K562 (cell line): ENCODE results near the gene RAD51D. TPM values are rescaled to one million over a fixed set of nuclear protein-coding genes. Genes with fewer than 3 reads are reported as not detected.

Experiments used
- ATAC-seq: fragments of 200-7000 bp; cut with Tn5 transposase; 3 replicates; pipeline ENCODE4 v1.9.1; 2020; ENCODE audit warnings: moderate library complexity
- BruUV-seq: library from RNA; stranded (reverse); fragments of 400-500 nt; replicated peaks from 2 replicates; lab custom pipeline; 2021; lab: Mats Ljungman, UMichigan
- CTCF ChIA-PET: fragments of 300-600 bp; formaldehyde crosslinking; extraction: SDS; loops from one replicate; lab custom pipeline; 2021; ENCODE audit warnings: low intra/inter-chr PET ratio; lab: Yijun Ruan, JAX
- POLR2A ChIA-PET: fragments of 300-600, 350-650 bp; sonication (Branson Sonifier 250); formaldehyde crosslinking; extraction: SDS; loops from one replicate; lab custom pipeline; 2021; ENCODE audit warnings: antibody characterized with exemption, inconsistent platforms; lab: Yijun Ruan, JAX
- DNase-seq, 4 experiments: peaks; one replicate each; pipeline versions ENCODE4 v3.0.0 to v3.0.0-alpha.2; 2011 to 2018; ENCODE audit warnings: low spot score in 3 of 4, mixed read lengths in 3 of 4; ENCODE audit errors: extremely low read depth in 1 of 4
- FAIRE-seq: peaks from 2 replicates; lab custom pipeline; 2011; peaks lifted over from hg19 to GRCh38; lab: Jason Lieb, UNC
- H2AFZ ChIP-seq: 2 replicates; pipeline ENCODE4 v1.6.0; 2011; ENCODE audit warnings: low read depth, low read length, control low read depth, inconsistent platforms
- H3K27ac ChIP-seq: fragments of 200-600 bp; 3 replicates; pipeline ENCODE4 v1.8.0; 2011; ENCODE audit warnings: low read depth, mild to moderate bottlenecking, control low read depth, inconsistent platforms, low read length, moderate library complexity, mixed read lengths; ENCODE audit errors: extremely low read depth
- H3K27me3 ChIP-seq, 2 experiments: fragments of 300-600 bp in 1 of 2; 2 replicates in 1 of 2; 3 replicates in 1 of 2; pipeline versions ENCODE4 v1.6.0 to v1.8.0; 2011; ENCODE audit warnings: inconsistent platforms in 2 of 2, low read length in 2 of 2, mild to moderate bottlenecking in 1 of 2, mixed read lengths in 1 of 2, moderate library complexity in 1 of 2; ENCODE audit not compliant: control insufficient read depth in 2 of 2, insufficient read depth in 2 of 2
- H3K36me3 ChIP-seq: fragments of 300-600 bp; 3 replicates; pipeline ENCODE4 v1.8.0; 2011; ENCODE audit warnings: mild to moderate bottlenecking, low read length, inconsistent platforms; ENCODE audit not compliant: control insufficient read depth, insufficient read depth
- H3K4me1 ChIP-seq, 2 experiments: fragments of 200-600 bp in 1 of 2; replicated peaks in 1 of 2; 2 replicates in 1 of 2; 3 replicates in 1 of 2; pipeline versions ENCODE4 v1.5.1 to v1.8.0; 2011; ENCODE audit warnings: inconsistent platforms in 2 of 2, low read length in 2 of 2, mild to moderate bottlenecking in 1 of 2, mixed read lengths in 1 of 2, moderate library complexity in 1 of 2; ENCODE audit not compliant: control insufficient read depth in 2 of 2, insufficient read depth in 2 of 2
- H3K4me2 ChIP-seq: 2 replicates; pipeline ENCODE4 v1.6.1; 2011; ENCODE audit warnings: low read length, control low read depth, inconsistent platforms, mixed read lengths; ENCODE audit not compliant: insufficient read depth
- H3K4me3 ChIP-seq: fragments of 200-600 bp; sonication (generic), shearing (Covaris generic); 2 replicates; pipeline ENCODE4 v1.5.1; 2016; ENCODE audit warnings: control low read depth, inconsistent platforms
- H3K79me2 ChIP-seq: fragments of 200-600 bp; 3 replicates; pipeline ENCODE4 v1.8.0; 2011; ENCODE audit warnings: low read length, inconsistent platforms; ENCODE audit not compliant: control insufficient read depth, insufficient read depth
- H3K9ac ChIP-seq, 2 experiments: 2 replicates each; pipeline versions ENCODE4 v1.6.0 to v1.6.1; 2011; ENCODE audit warnings: low read depth in 2 of 2, low read length in 2 of 2, control low read depth in 1 of 2, inconsistent platforms in 1 of 2, mild to moderate bottlenecking in 1 of 2, mixed read lengths in 1 of 2; ENCODE audit not compliant: insufficient read depth in 1 of 2
- H3K9me1 ChIP-seq: one replicate; pipeline ENCODE4 v1.6.0; 2011; ENCODE audit warnings: inconsistent platforms, mild to moderate bottlenecking, low read length, moderate library complexity; ENCODE audit not compliant: control insufficient read depth, insufficient read depth
- H3K9me3 ChIP-seq: replicated peaks from 2 replicates; pipeline ENCODE4 v1.5.1; 2011; ENCODE audit warnings: low read depth, low read length, inconsistent platforms; ENCODE audit not compliant: control insufficient read depth, insufficient read depth
- H4K20me1 ChIP-seq: replicated peaks from 2 replicates; pipeline ENCODE4 v1.6.1; 2011; ENCODE audit warnings: low read length, inconsistent platforms, mixed read lengths; ENCODE audit not compliant: control insufficient read depth, insufficient read depth
- CAMTA2 ChIP-seq: fragments of 250-450 bp; sonication (Bioruptor Pico); conservative IDR thresholded peaks from 2 replicates; pipeline ENCODE4 v1.5.1; 2022
- CEBPG ChIP-seq, 3 experiments: fragments of 200-800 bp in 1 of 3; sonication (Bioruptor generic) in 1 of 3; sonication (generic) in 1 of 3; formaldehyde crosslinking in 1 of 3; IDR thresholded peaks in 2 of 3; conservative IDR thresholded peaks in 1 of 3; 2 replicates each; pipeline versions ENCODE4 v1.6.1 to v1.8.0; 2016 to 2022; ENCODE audit warnings: missing compliant biosample characterization in 2 of 3, missing genetic modification characterization in 2 of 3, mild to moderate bottlenecking in 1 of 3, missing genetic modification reagents in 1 of 3
- FOXP1 ChIP-seq: sonication (generic); formaldehyde crosslinking; IDR thresholded peaks from 2 replicates; pipeline ENCODE4 v1.8.0; 2022; ENCODE audit warnings: mild to moderate bottlenecking, missing genetic modification reagents
- KAT2B ChIP-seq: IDR thresholded peaks from one replicate; pipeline ENCODE4 v1.6.1; 2012; ENCODE audit warnings: low read depth, mild to moderate bottlenecking, control low read depth, inconsistent platforms, low read length, moderate library complexity
- MCM5 ChIP-seq: fragments of 450-650 bp; IDR thresholded peaks from 2 replicates; pipeline ENCODE4 v1.6.1; 2016; ENCODE audit warnings: low read depth
- MECOM ChIP-seq: fragments of 250-450 bp; sonication (Bioruptor Pico); IDR thresholded peaks from 2 replicates; pipeline ENCODE4 v1.8.0; 2022; ENCODE audit warnings: inconsistent platforms
- NFXL1 ChIP-seq: fragments of 450-650 bp; formaldehyde crosslinking; IDR thresholded peaks from 2 replicates; pipeline ENCODE4 v1.4.0; 2021; ENCODE audit warnings: mild to moderate bottlenecking
- PCBP1 ChIP-seq: fragments of 200-400 bp; formaldehyde crosslinking; IDR thresholded peaks from 2 replicates; pipeline ENCODE4 v1.6.1; 2018; ENCODE audit warnings: mild to moderate bottlenecking, low read depth, low read length; ENCODE audit not compliant: poor library complexity, severe bottlenecking
- PHF20 ChIP-seq: fragments of 450-650 bp; IDR thresholded peaks from 2 replicates; pipeline ENCODE4 v1.6.1; 2018; ENCODE audit not compliant: partially characterized antibody
- POLR2AphosphoS5 ChIP-seq: IDR thresholded peaks from 2 replicates; pipeline ENCODE4 v1.6.1; 2011; ENCODE audit warnings: mild to moderate bottlenecking, low read depth, low read length, moderate library complexity; ENCODE audit not compliant: control insufficient read depth, insufficient read depth
- RFX7 ChIP-seq: fragments of 250-450 bp; sonication (Bioruptor Pico); IDR thresholded peaks from 2 replicates; pipeline ENCODE4 v1.5.1; 2021; ENCODE audit warnings: mild to moderate bottlenecking
- SUPT5H ChIP-seq: fragments of 450-650 bp; IDR thresholded peaks from 2 replicates; pipeline ENCODE4 v1.6.1; 2016
- ZBED1 ChIP-seq: IDR thresholded peaks from 2 replicates; pipeline ENCODE4 v1.6.1; 2014
- ZNF239 ChIP-seq: fragments of 250-450 bp; sonication (Bioruptor Pico); IDR thresholded peaks from 2 replicates; pipeline ENCODE4 v1.4.0; 2020; ENCODE audit warnings: mild to moderate bottlenecking
- ZNF586 ChIP-seq: fragments of 450-650 bp; formaldehyde crosslinking; conservative IDR thresholded peaks from 2 replicates; pipeline ENCODE4 v1.4.0; 2020; ENCODE audit warnings: mild to moderate bottlenecking, moderate library complexity
- WGBS: fragments of 100-300 bp; shearing (Covaris generic); methylation state at CpG from one replicate; pipeline ENCODE4 v1.1.6; 2016; ENCODE audit warnings: low coverage, mixed read lengths; ENCODE audit not compliant: insufficient coverage; ENCODE audit errors: missing lambda C conversion rate; 5-methylcytosine and 5-hydroxymethylcytosine counted together
- in situ Hi-C: fragments of 300-500 bp; cut with MboI; formaldehyde crosslinking; loops from 4 replicates; pipeline ENCODE4 v1.15.0; 2018; ENCODE audit warnings: inconsistent platforms, mixed read lengths
- intact Hi-C: fragments of 100-400 bp; cut with micrococcal nuclease; formaldehyde crosslinking; loops from 2 replicates; pipeline ENCODE4 v1.14.2; 2022
- polyA plus RNA-seq, 8 experiments: library from polyadenylated mRNA; depleted of rRNA in 4 of 8; stranded (reverse) in 5 of 8; unstranded in 3 of 8; fragments of >200 nt; fragmentation: Nextera tagmentation in 2 of 8; fragmentation: Illumina TruSeq in 1 of 8; extraction: Ambion mirVana in 2 of 8; extraction: Trizol in 1 of 8; gene quantifications; 2 replicates each; pipeline versions ENCODE4 v1.2.1 to v1.2.3, GENCODE V29; 2011 to 2014; ENCODE audit warnings: inconsistent platforms in 1 of 8, missing spikeins in 1 of 8
- total RNA-seq, 7 experiments: library from RNA; depleted of rRNA in 6 of 7; stranded (reverse); fragments of >200 nt in 6 of 7; fragmentation: Illumina TruSeq in 2 of 7; extraction: Trizol in 2 of 7; gene quantifications; 2 replicates each; pipeline versions ENCODE4 v1.2.1 to v1.2.3, GENCODE V29; 2011 to 2021; ENCODE audit warnings: low replicate concordance in 1 of 7
- TF ChIP-seq, protein P1 (sequence below): fragments of 450-650 bp; IDR thresholded peaks from 2 replicates; pipeline ENCODE4 v1.6.1; 2016; ENCODE audit warnings: borderline replicate concordance
- TF ChIP-seq, protein P2 (sequence below): fragments of 250-450 bp; sonication (Bioruptor Pico); IDR thresholded peaks from 2 replicates; pipeline ENCODE4 v1.5.0; 2020; ENCODE audit warnings: mild to moderate bottlenecking
- TF ChIP-seq, protein P3 (sequence below): fragments of 250-450 bp; sonication (Bioruptor Pico); IDR thresholded peaks from 2 replicates; pipeline ENCODE4 v1.5.0; 2022; ENCODE audit warnings: mild to moderate bottlenecking

RAD51D gene
- total and polyA plus RNA-seq, 9 of the 15 experiments (the other 6 are each of a cell fraction or from before 2014, with no cell fraction given), result 2.2 to 16.9 (median 8.7) TPM

DNA sequence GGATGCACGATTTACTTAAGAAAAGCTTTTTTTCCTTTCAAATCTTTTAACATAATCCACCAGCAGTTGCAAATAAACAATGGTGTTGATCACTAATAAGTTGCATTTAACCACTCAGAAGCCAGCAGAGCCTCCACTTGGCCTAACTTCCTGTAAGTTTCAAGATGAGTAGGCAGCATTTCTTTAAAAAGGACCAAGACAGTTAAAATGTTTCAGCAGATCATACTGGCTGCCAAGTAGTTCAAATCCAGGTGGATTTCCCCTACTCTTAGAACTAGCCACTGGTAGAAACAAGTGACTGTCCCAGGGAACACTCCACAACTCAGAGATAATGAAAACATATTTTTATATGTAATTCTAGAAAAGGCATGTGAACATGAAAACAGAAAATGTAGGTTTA, 39.1 kb downstream of the RAD51D start:
- H3K9me1 ChIP-seq, result peaks cover 3% of the 10 kb centered on the region
- TF ChIP-seq, protein P1, sequence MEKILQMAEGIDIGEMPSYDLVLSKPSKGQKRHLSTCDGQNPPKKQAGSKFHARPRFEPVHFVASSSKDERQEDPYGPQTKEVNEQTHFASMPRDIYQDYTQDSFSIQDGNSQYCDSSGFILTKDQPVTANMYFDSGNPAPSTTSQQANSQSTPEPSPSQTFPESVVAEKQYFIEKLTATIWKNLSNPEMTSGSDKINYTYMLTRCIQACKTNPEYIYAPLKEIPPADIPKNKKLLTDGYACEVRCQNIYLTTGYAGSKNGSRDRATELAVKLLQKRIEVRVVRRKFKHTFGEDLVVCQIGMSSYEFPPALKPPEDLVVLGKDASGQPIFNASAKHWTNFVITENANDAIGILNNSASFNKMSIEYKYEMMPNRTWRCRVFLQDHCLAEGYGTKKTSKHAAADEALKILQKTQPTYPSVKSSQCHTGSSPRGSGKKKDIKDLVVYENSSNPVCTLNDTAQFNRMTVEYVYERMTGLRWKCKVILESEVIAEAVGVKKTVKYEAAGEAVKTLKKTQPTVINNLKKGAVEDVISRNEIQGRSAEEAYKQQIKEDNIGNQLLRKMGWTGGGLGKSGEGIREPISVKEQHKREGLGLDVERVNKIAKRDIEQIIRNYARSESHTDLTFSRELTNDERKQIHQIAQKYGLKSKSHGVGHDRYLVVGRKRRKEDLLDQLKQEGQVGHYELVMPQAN, result no peak
- no peak for TF ChIP-seq RFX7
- TF ChIP-seq NFXL1 (CRISPR knock-in tag), result no peak
- no peak for TF ChIP-seq MECOM (CRISPR knock-in tag)
- no peak for TF ChIP-seq KAT2B
- TF ChIP-seq ZNF586, result no peak
- TF ChIP-seq CEBPG (CRISPR knock-in tag; IDR thresholded peaks at IDR 0.05), result no peak
- TF ChIP-seq CEBPG (tag; conservative IDR thresholded peaks at IDR 0.05 in 1 of 2, IDR thresholded peaks at IDR 0.05 in 1 of 2), result no peak
- no peak for TF ChIP-seq ZNF239
- no peak for TF ChIP-seq ZBED1
- no peak for TF ChIP-seq SUPT5H
- no peak for TF ChIP-seq PHF20
- TF ChIP-seq CAMTA2 (CRISPR knock-in tag), result no peak
- TF ChIP-seq FOXP1 (CRISPR knock-in tag), result no peak
- no peak for TF ChIP-seq POLR2AphosphoS5
- TF ChIP-seq PCBP1, result no peak
- TF ChIP-seq, protein P2, sequence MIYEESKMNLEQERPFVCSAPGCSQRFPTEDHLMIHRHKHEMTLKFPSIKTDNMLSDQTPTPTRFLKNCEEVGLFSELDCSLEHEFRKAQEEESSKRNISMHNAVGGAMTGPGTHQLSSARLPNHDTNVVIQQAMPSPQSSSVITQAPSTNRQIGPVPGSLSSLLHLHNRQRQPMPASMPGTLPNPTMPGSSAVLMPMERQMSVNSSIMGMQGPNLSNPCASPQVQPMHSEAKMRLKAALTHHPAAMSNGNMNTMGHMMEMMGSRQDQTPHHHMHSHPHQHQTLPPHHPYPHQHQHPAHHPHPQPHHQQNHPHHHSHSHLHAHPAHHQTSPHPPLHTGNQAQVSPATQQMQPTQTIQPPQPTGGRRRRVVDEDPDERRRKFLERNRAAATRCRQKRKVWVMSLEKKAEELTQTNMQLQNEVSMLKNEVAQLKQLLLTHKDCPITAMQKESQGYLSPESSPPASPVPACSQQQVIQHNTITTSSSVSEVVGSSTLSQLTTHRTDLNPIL (CRISPR knock-in tag), result no peak
- TF ChIP-seq MCM5, result no peak
- TF ChIP-seq, protein P3, sequence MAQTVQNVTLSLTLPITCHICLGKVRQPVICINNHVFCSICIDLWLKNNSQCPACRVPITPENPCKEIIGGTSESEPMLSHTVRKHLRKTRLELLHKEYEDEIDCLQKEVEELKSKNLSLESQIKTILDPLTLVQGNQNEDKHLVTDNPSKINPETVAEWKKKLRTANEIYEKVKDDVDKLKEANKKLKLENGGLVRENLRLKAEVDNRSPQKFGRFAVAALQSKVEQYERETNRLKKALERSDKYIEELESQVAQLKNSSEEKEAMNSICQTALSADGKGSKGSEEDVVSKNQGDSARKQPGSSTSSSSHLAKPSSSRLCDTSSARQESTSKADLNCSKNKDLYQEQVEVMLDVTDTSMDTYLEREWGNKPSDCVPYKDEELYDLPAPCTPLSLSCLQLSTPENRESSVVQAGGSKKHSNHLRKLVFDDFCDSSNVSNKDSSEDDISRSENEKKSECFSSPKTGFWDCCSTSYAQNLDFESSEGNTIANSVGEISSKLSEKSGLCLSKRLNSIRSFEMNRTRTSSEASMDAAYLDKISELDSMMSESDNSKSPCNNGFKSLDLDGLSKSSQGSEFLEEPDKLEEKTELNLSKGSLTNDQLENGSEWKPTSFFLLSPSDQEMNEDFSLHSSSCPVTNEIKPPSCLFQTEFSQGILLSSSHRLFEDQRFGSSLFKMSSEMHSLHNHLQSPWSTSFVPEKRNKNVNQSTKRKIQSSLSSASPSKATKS (CRISPR knock-in tag), result no peak
- TF ChIP-seq, all 486 proteins: peak for 0
- Histone ChIP-seq H3K27ac (peak overlapping the region; percentile 14; the same call in 1 of the 3 replicates), H3K27me3 (no peaks in the 10 kb centered on the region), H2AFZ (no peak overlapping the region), H3K36me3 (no peaks in the 10 kb centered on the region), H3K4me1 (peaks cover 2 to 24% of the 10 kb centered on the region in 2 experiments; a peak in 3 of 5 replicates), H3K9ac (no peak overlapping the region), H4K20me1 (peaks cover 8% of the 10 kb centered on the region; the same call in 1 of the 2 replicates), H3K9me3 (no peaks in the 10 kb centered on the region), H3K79me2 (peaks cover 36% of the 10 kb centered on the region; the same call in 2 of the 3 replicates), H3K4me3 (no peak overlapping the region), H3K4me2 (no peak overlapping the region)
- DNase-seq (no peak), FAIRE-seq (no peak), ATAC-seq (no peak; the same call in 1 of the 3 replicates)
- ChIA-PET CTCF (interaction anchor here (0.6 kb wide), 1 partner anchor 21 kb away, joined by 4 read pairs; no protein-coding TSS in a partner anchor), POLR2A (interaction anchor here (1.7 kb wide), 1 partner anchor 17 kb away, joined by 10 read pairs; the partner anchor contains the start of gene RFFL)
- BruUV-seq, result no TSS peak
- in situ Hi-C loops, result no loop called here
- intact Hi-C loops, result no loop called here
- WGBS, result 31% methylated on average over 1 of the region's 1 CpG
